ENCODE measurements around the gene RAC2. TPM values are rescaled to one million over a fixed set of nuclear protein-coding genes. Genes with fewer than 3 reads are reported as not detected.

RAC2 gene
- total and polyA plus RNA-seq, 2 of the 8 experiments (the other 6 are each of a cell fraction or from before 2014, with no cell fraction given) = 2.3 to 4.3 TPM

- TF ChIP-seq RFX5 (IDR thresholded peaks at IDR 0.05; ENCODE audit: borderline replicate concordance, low read depth, low read length) = no peak
Observed at GRCh38 chr22:37228106-37229011, 15.7 kb downstream of the RAC2 start (continued).
